Activated CD8-positive, alpha-beta T cell treated with anti-CD3 and anti-CD28 coated beads for 36 hours (primary cell): Measurements from ENCODE around the gene PRICKLE4. TPM values are rescaled to one million over a fixed set of nuclear protein-coding genes. Genes with fewer than 3 reads are reported as not detected.
A peak's percentile ranks its signal among the peaks of the same experiment; 100 is the strongest.

ENCODE experiments used
- ATAC-seq: fragments of 200-7000 bp; cut with Tn5 transposase; one replicate; pipeline ENCODE4 v1.10.0; 2021; ENCODE audit warnings: mild to moderate bottlenecking, moderate library complexity
- CTCF ChIA-PET: fragments of 350-600 bp; sonication (Branson Sonifier 250); formaldehyde crosslinking; loops from one replicate; lab custom pipeline; 2021; ENCODE audit warnings: antibody characterized with exemption; lab: Charles Lee
- POLR2A ChIA-PET: fragments of 350-600 bp; sonication (Branson Sonifier 250); formaldehyde crosslinking; loops from one replicate; lab custom pipeline; 2021; ENCODE audit warnings: antibody characterized with exemption; lab: Charles Lee
- DNase-seq: peaks from one replicate; pipeline ENCODE4 v3.0.0-alpha.2; 2020
- H3K27ac Mint-ChIP-seq: one replicate; pipeline ENCODE4 v1.8.0; 2021; ENCODE audit warnings: mild to moderate bottlenecking, mixed read lengths
- H3K27me3 Mint-ChIP-seq: one replicate; pipeline ENCODE4 v1.8.0; 2021; ENCODE audit warnings: mixed read lengths
- H3K36me3 Mint-ChIP-seq: one replicate; pipeline ENCODE4 v1.8.0; 2021; ENCODE audit warnings: low read depth, mixed read lengths
- H3K4me1 Mint-ChIP-seq: one replicate; pipeline ENCODE4 v1.8.0; 2021; ENCODE audit warnings: low read depth, mixed read lengths
- H3K4me3 Mint-ChIP-seq: one replicate; pipeline ENCODE4 v1.8.0; 2021; ENCODE audit warnings: mild to moderate bottlenecking, moderate library complexity, mixed read lengths
- H3K9me3 Mint-ChIP-seq: one replicate; pipeline ENCODE4 v1.8.0; 2021; ENCODE audit warnings: mixed read lengths
- intact Hi-C: fragments of 100-400 bp; cut with micrococcal nuclease; formaldehyde crosslinking; loops from one replicate; pipeline ENCODE4 v1.10.0; 2022
- total RNA-seq, 2 experiments: library from RNA; stranded (reverse); gene quantifications; one replicate each; pipeline ENCODE4 v1.2.3, GENCODE V29; 2021
- TF ChIP-seq, protein P1 (sequence below): fragments of 200-600 bp; IDR thresholded peaks from one replicate; pipeline ENCODE4 v1.8.0; 2022; ENCODE audit warnings: antibody characterized with exemption, mild to moderate bottlenecking

Gene PRICKLE4
- total RNA-seq, 2 experiments from 2014 or later = not detected

DNA sequence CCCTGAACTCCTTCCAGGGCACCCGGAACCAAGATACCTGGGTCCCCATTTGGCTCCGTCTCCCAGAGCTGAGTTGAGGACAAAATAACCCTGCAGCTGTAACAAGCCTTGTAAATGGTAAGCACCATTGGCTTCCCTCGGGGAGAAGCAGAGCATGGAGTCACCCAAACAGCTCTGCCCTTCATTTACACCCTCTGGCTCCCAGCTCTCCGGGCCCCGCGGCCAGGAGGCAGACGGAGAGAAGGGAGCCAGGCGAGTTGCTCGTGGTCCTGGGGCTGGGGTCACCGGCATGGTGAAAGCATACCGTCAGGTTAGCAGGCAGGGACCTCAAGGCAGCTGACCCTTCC, 47.2 kb upstream of the PRICKLE4 start:
- Mint-ChIP-seq H3K4me3 (peak overlapping the region; percentile 84), H3K4me1 (peaks cover 40% of the 10 kb centered on the region), H3K9me3 (no peaks in the 10 kb centered on the region), H3K27me3 (no peaks in the 10 kb centered on the region), H3K36me3 (no peaks in the 10 kb centered on the region), H3K27ac (peak overlapping the region; percentile 77)
- intact Hi-C loops = no loop called here
- TF ChIP-seq, protein P1, sequence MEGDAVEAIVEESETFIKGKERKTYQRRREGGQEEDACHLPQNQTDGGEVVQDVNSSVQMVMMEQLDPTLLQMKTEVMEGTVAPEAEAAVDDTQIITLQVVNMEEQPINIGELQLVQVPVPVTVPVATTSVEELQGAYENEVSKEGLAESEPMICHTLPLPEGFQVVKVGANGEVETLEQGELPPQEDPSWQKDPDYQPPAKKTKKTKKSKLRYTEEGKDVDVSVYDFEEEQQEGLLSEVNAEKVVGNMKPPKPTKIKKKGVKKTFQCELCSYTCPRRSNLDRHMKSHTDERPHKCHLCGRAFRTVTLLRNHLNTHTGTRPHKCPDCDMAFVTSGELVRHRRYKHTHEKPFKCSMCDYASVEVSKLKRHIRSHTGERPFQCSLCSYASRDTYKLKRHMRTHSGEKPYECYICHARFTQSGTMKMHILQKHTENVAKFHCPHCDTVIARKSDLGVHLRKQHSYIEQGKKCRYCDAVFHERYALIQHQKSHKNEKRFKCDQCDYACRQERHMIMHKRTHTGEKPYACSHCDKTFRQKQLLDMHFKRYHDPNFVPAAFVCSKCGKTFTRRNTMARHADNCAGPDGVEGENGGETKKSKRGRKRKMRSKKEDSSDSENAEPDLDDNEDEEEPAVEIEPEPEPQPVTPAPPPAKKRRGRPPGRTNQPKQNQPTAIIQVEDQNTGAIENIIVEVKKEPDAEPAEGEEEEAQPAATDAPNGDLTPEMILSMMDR = no peak
- ATAC-seq = no peak
- DNase-seq = no peak
- POLR2A ChIA-PET = interaction anchor here (0.6 to 2.0 kb wide), 8 partner anchors 16 to 371 kb away, joined by 3 to 7 read pairs (median 4); partner anchors contain the start of gene TOMM6
- CTCF ChIA-PET = interaction anchor here (0.6 to 3.7 kb wide), 14 partner anchors 11 to 312 kb away, joined by 3 to 29 read pairs (median 4); partner anchors contain the start of genes PRICKLE4 and TOMM6

DNA sequence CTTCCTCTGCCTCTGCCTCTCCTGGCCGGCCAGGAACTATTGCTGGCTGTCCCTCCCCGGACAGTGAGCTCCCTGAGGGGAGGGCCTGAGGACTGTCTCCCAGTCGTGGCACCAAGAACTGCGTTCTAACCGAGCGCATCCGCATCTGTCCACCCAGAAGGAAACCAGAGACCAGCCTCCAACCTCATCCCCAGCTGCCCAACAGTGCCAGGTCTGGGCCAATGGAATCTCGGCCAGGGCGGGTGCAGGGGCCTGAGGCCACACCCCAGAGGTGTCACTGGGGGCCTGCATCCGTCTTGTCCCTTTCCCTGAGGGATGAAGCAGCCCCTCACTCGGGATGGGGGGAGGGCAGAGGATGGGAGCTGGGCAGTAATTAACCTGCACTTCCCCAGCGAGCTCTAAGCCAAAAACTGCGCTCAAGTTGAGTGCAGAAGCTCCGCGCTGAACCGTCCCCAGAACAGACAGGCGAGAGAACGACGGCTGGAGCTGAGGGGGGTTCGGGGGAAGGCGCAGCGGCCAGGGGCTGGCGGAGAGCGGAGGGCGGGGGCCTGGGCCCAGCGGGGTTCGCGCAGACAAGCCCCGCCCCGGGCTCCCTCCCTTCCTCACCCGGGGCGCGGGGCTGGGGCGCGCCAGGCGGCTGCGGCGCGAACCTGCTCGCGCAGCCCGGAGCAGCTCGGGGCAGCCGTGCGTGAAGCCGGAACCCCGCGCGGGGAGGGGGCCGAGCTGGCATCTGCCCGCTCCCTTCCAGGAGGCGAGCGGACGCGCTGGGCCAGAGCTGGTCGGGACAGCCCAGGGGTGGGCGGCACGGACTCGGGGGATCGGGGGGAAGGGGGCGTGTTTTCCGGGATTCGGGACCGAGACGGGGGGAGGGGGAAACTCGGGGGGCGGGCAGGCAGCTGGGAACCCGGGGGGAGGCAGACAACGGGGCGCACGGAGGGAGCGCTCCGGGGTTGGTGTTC, 46.6 kb upstream of the PRICKLE4 start:
- peak overlapping the region; percentile 77 for H3K27ac Mint-ChIP-seq
- POLR2A ChIA-PET = interaction anchor here (0.6 to 2.0 kb wide), 10 partner anchors 16 to 371 kb away, joined by 3 to 7 read pairs (median 3); partner anchors contain the start of gene TOMM6

DNA sequence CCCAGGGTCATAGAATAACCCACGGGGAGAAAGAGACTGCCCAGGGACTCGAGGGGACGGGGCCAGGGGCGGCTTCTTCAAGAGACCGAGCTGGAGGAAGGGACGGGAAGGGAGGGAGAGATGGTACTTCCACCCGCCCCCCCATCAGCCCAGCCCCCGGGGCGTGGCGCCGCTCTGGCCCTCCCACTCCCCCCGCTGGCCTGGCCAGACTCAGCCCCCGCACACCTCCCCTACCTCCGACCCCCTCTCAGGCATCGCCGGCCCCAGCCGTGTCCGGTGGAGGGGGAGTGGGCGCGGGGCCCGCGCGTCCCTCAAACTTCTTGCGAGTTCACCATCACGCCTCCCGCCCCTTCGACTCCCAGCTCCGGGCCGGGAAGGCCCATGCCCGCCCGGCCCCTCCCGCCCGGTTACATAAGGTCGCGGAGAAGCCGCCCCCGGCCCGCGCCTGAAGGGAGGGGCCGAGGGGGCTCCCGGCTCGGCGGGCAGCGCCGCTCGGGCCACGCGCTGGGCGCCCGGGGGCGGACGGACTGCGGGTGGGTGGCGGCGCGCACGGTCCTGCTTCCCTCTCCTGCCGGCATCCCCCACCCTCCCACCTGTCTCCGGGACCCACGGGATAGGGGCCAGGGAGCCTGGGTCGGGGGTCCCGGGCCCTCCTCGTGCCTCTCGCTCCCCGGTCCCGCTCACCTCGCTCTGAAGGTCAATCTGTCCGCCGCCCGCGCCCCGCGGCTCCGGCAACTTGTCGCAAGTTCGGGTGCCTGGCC, 45.7 kb upstream of the PRICKLE4 start:
- no peaks in the 10 kb centered on the region for H3K36me3 Mint-ChIP-seq
- TF ChIP-seq, protein P1 = no peak
- H3K9me3 Mint-ChIP-seq = no peaks in the 10 kb centered on the region
- CTCF ChIA-PET = interaction anchor here (1.1 to 3.7 kb wide), 10 partner anchors 13 to 813 kb away, joined by 3 to 29 read pairs (median 6); partner anchors contain the start of genes PRICKLE4 and TOMM6
- POLR2A ChIA-PET = interaction anchor here (0.6 to 2.0 kb wide), 7 partner anchors 14 to 1009 kb away, joined by 3 to 7 read pairs (median 3); partner anchors contain the start of gene TOMM6
- peaks cover 33% of the 10 kb centered on the region for H3K4me1 Mint-ChIP-seq
- DNase-seq (peak; percentile 74), ATAC-seq (peak; percentile 37)
- intact Hi-C loops = no loop called here
- no peak overlapping the region for H3K27ac Mint-ChIP-seq
- peak overlapping the region; percentile 84 for H3K4me3 Mint-ChIP-seq
- H3K27me3 Mint-ChIP-seq = no peaks in the 10 kb centered on the region

More for the DNA sequence above, 46.6 kb upstream of the PRICKLE4 start:
- DNase-seq = peak; percentile 70
- H3K4me1 Mint-ChIP-seq = peaks cover 39% of the 10 kb centered on the region
- H3K36me3 Mint-ChIP-seq = no peaks in the 10 kb centered on the region
- H3K9me3 Mint-ChIP-seq = no peaks in the 10 kb centered on the region
- TF ChIP-seq, protein P1 = no peak
- CTCF ChIA-PET = interaction anchor here (1.0 to 3.7 kb wide), 15 partner anchors 12 to 814 kb away, joined by 3 to 29 read pairs (median 5); partner anchors contain the start of genes PRICKLE4 and TOMM6
- ATAC-seq = peak; percentile 62
- intact Hi-C loops = no loop called here
- H3K27me3 Mint-ChIP-seq = no peaks in the 10 kb centered on the region
- H3K4me3 Mint-ChIP-seq = peak overlapping the region; percentile 84

DNA sequence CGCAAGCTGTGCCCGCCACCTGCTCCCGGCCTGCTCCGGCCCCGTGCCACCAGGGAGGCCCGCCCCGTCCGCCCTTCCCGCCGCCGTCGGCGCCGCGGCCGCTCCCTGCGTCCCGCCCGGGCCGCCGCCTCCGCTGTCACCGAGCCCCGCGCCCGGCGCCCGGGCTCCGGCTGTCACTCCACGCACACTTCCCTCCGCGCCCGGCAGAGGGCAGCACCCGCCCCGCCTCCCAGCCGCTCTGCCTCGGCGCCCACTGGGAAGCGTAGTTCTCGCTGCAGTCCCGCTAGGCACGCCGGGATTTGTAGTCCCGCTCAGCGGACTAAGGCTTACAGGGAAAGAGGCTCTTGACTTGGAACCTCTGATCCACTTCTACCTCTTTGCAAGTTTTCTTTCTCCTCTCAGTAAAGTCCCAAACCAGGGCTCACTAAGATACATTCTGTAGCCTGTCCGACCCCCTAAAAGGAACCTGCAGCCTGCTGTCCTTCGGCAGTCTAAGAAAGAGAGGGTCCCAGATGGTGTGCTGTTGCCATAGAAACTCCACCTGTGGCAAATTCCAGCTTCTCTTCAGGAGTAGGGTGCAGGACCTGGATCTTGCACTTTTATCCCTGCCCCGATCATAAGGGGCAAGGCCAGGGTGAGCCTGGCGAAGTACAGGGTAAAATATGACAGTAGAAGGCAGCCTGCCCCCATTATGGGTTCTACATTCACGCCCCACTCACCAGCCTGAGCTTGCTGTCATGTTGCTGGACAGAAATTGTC, 45.0 kb upstream of the PRICKLE4 start, which contains the start of gene TFEB:
Gene TFEB, minus strand, starts transcription at position 182 of the 759 bp plus-strand sequence. CDS start 44,395 bp downstream, outside the sequence.
- intact Hi-C loops = no loop called here
- DNase-seq (peak; percentile 96), ATAC-seq (peak; percentile 74)
- CTCF ChIA-PET = interaction anchor here (0.7 to 3.7 kb wide), 8 partner anchors 19 to 812 kb away, joined by 3 to 29 read pairs (median 4); partner anchors contain the start of genes PRICKLE4 and TOMM6
- Mint-ChIP-seq H3K4me3 (peak within 1 kb of the TSS; percentile 84), H3K27me3 (no peaks in the 10 kb centered on the region), H3K27ac (no peak within 1 kb of the TSS), H3K9me3 (no peaks in the 10 kb centered on the region), H3K36me3 (no peaks in the 10 kb centered on the region), H3K4me1 (peaks cover 26% of the 10 kb centered on the region)
- POLR2A ChIA-PET = interaction anchor here (0.6 to 1.3 kb wide), 5 partner anchors 15 to 742 kb away, joined by 3 to 5 read pairs (median 3); partner anchors contain the start of gene TOMM6
- TF ChIP-seq, protein P1 = peak; percentile 77
